H1 (cell line): Measurements from ENCODE around the gene MATK. TPM values are rescaled to one million over a fixed set of nuclear protein-coding genes. Genes with fewer than 3 reads are reported as not detected.

Source experiments
- CTCF ChIA-PET: fragments of 300-600 bp; sonication (Branson Sonifier 250); formaldehyde crosslinking; loops from one replicate; lab custom pipeline; 2021; ENCODE audit not compliant: partially characterized antibody; lab: Charles Lee
- POLR2A ChIA-PET: fragments of 300-600 bp; sonication (Branson Sonifier 250); formaldehyde crosslinking; loops from one replicate; lab custom pipeline; 2021; ENCODE audit warnings: inconsistent platforms; ENCODE audit not compliant: partially characterized antibody; lab: Charles Lee
- DNase-seq, 2 experiments: peaks; one replicate each; pipeline versions ENCODE4 v3.0.0 to v3.0.0-alpha.2; 2010 to 2022; ENCODE audit warnings: low spot score in 2 of 2, low read depth in 1 of 2, mixed read lengths in 1 of 2
- FAIRE-seq: peaks from 2 replicates; lab custom pipeline; 2011; peaks lifted over from hg19 to GRCh38; lab: Jason Lieb, UNC
- H2AFZ ChIP-seq: 2 replicates; pipeline ENCODE4 v1.8.1; 2012; ENCODE audit warnings: low read length, inconsistent platforms
- H2AK5ac ChIP-seq: 2 replicates; pipeline ENCODE4 v1.6.1; 2013; ENCODE audit warnings: low read depth, low read length
- H2BK120ac ChIP-seq: replicated peaks from 2 replicates; pipeline ENCODE3; 2013; ENCODE audit warnings: low read depth, low read length, inconsistent platforms
- H2BK12ac ChIP-seq: 2 replicates; pipeline ENCODE4 v1.6.1; 2013; ENCODE audit warnings: low read depth, low read length
- H2BK15ac ChIP-seq: 2 replicates; pipeline ENCODE4 v1.6.1; 2013; ENCODE audit warnings: low read length
- H2BK20ac ChIP-seq: 2 replicates; pipeline ENCODE4 v1.6.1; 2013; ENCODE audit warnings: low read length
- H2BK5ac ChIP-seq: 2 replicates; pipeline ENCODE4 v1.6.1; 2013; ENCODE audit warnings: low read depth, low read length
- H3K14ac ChIP-seq: 2 replicates; pipeline ENCODE4 v1.6.1; 2013; ENCODE audit warnings: inconsistent platforms; ENCODE audit not compliant: insufficient read length
- H3K18ac ChIP-seq: 2 replicates; pipeline ENCODE4 v1.6.1; 2013; ENCODE audit warnings: low read length; ENCODE audit errors: extremely low read depth
- H3K23ac ChIP-seq: 2 replicates; pipeline ENCODE4 v1.6.1; 2013; ENCODE audit warnings: inconsistent platforms; ENCODE audit not compliant: insufficient read length
- H3K23me2 ChIP-seq: 2 replicates; pipeline ENCODE4 v1.6.1; 2013; ENCODE audit warnings: low read depth, low read length
- H3K27ac ChIP-seq: 2 replicates; pipeline ENCODE4 v1.6.1; 2011; ENCODE audit warnings: low read depth, low read length, inconsistent platforms
- H3K27me3 ChIP-seq, 4 experiments: replicated peaks in 1 of 4; 1 replicate in 1 of 4; 2 replicates in 3 of 4; pipeline versions ENCODE4 v1.6.1 to v1.8.1; 2011 to 2013; ENCODE audit warnings: low read length in 3 of 4, mild to moderate bottlenecking in 3 of 4, inconsistent platforms in 2 of 4, mixed read lengths in 2 of 4, moderate library complexity in 1 of 4; ENCODE audit not compliant: control insufficient read depth in 3 of 4, insufficient read depth in 3 of 4; ENCODE audit errors: extremely low read depth in 1 of 4
- H3K36me3 ChIP-seq, 4 experiments: 2 replicates each; pipeline versions ENCODE4 v1.6.1 to v1.8.1; 2011 to 2013; ENCODE audit warnings: mild to moderate bottlenecking in 4 of 4, low read length in 3 of 4, moderate library complexity in 2 of 4, control low read depth in 1 of 4, inconsistent platforms in 1 of 4; ENCODE audit not compliant: insufficient read depth in 4 of 4, control insufficient read depth in 2 of 4
- H3K4ac ChIP-seq: replicated peaks from 2 replicates; pipeline ENCODE3; 2013; ENCODE audit warnings: low read length, low read depth, mixed read lengths, inconsistent platforms; ENCODE audit not compliant: insufficient read length
- H3K4me1 ChIP-seq, 4 experiments: replicated peaks in 1 of 4; 1 replicate in 1 of 4; 2 replicates in 3 of 4; pipeline versions ENCODE4 v1.6.1 to v1.8.1; 2011 to 2013; ENCODE audit warnings: low read length in 3 of 4, inconsistent platforms in 2 of 4, mixed read lengths in 1 of 4; ENCODE audit not compliant: insufficient read depth in 4 of 4, control insufficient read depth in 3 of 4
- H3K4me2 ChIP-seq, 2 experiments: 2 replicates each; pipeline versions ENCODE4 v1.6.1 to v1.8.1; 2011 to 2013; ENCODE audit warnings: low read depth in 2 of 2, low read length in 2 of 2, control low read depth in 1 of 2, inconsistent platforms in 1 of 2, mild to moderate bottlenecking in 1 of 2; ENCODE audit not compliant: insufficient read depth in 1 of 2
- H3K4me3 ChIP-seq, 4 experiments: fragments of 200-600, 300-600 bp in 1 of 4; sonication (generic), shearing (Covaris generic), sonication (Bioruptor Twin) in 1 of 4; 2 replicates each; pipeline versions ENCODE4 v1.5.1 to v1.8.1; 2011 to 2016; ENCODE audit warnings: low read length in 4 of 4, low read depth in 3 of 4, control low read depth in 2 of 4, inconsistent platforms in 2 of 4, mild to moderate bottlenecking in 2 of 4, mixed read lengths in 1 of 4, moderate library complexity in 1 of 4; ENCODE audit not compliant: insufficient read depth in 2 of 4; ENCODE audit errors: extremely low read depth in 1 of 4
- H3K56ac ChIP-seq: replicated peaks from 2 replicates; pipeline ENCODE3; 2013; ENCODE audit warnings: low read depth, mild to moderate bottlenecking, mixed read lengths, low read length, inconsistent platforms; ENCODE audit not compliant: insufficient read length
- H3K79me1 ChIP-seq: 2 replicates; pipeline ENCODE4 v1.6.1; 2013; ENCODE audit warnings: low read depth, low read length, control low read depth
- H3K79me2 ChIP-seq, 2 experiments: 2 replicates each; pipeline versions ENCODE4 v1.6.1 to v1.8.1; 2012 to 2013; ENCODE audit warnings: low read length in 2 of 2, mild to moderate bottlenecking in 2 of 2, inconsistent platforms in 1 of 2; ENCODE audit not compliant: insufficient read depth in 2 of 2, control insufficient read depth in 1 of 2
- H3K9ac ChIP-seq, 4 experiments: replicated peaks in 1 of 4; 1 replicate in 1 of 4; 2 replicates in 3 of 4; pipeline versions ENCODE4 v1.6.1 to v1.8.1; 2011 to 2013; ENCODE audit warnings: low read depth in 3 of 4, low read length in 3 of 4, control low read depth in 2 of 4, mild to moderate bottlenecking in 2 of 4, moderate library complexity in 2 of 4, inconsistent platforms in 1 of 4; ENCODE audit errors: extremely low read depth in 1 of 4
- H3K9me3 ChIP-seq, 2 experiments: 2 replicates each; pipeline versions ENCODE4 v1.6.1 to v1.8.1; 2012 to 2013; ENCODE audit warnings: mild to moderate bottlenecking in 2 of 2, moderate library complexity in 2 of 2, control low read depth in 1 of 2, inconsistent platforms in 1 of 2, low read depth in 1 of 2, low read length in 1 of 2, mixed read lengths in 1 of 2; ENCODE audit not compliant: insufficient read depth in 2 of 2
- H4K20me1 ChIP-seq, 2 experiments: replicated peaks in 1 of 2; 2 replicates each; pipeline versions ENCODE3 to v1.8.1; 2011 to 2013; ENCODE audit warnings: inconsistent platforms in 2 of 2, low read length in 2 of 2, mild to moderate bottlenecking in 1 of 2; ENCODE audit not compliant: insufficient read depth in 2 of 2, control insufficient read depth in 1 of 2
- H4K5ac ChIP-seq: 2 replicates; pipeline ENCODE4 v1.6.1; 2013; ENCODE audit warnings: low read length, low read depth, mixed read lengths, inconsistent platforms; ENCODE audit not compliant: insufficient read length
- H4K8ac ChIP-seq: 2 replicates; pipeline ENCODE4 v1.8.0; 2013; ENCODE audit warnings: mild to moderate bottlenecking, moderate library complexity, low read length, inconsistent platforms; ENCODE audit not compliant: insufficient read depth; ENCODE audit errors: extremely low read depth
- H4K91ac ChIP-seq: replicated peaks from 2 replicates; pipeline ENCODE3; 2013; ENCODE audit warnings: low read length, mixed read lengths, inconsistent platforms; ENCODE audit not compliant: insufficient read length
- WGBS, 2 experiments: shearing (Covaris generic) in 1 of 2; methylation state at CpG; one replicate each; pipeline versions ENCODE4 v1.1.6 to v1.1.7; 2013 to 2015; ENCODE audit warnings: low lambda C conversion rate in 2 of 2, mixed read lengths in 2 of 2, inconsistent platforms in 1 of 2, low coverage in 1 of 2, missing lambda C conversion rate in 1 of 2; ENCODE audit not compliant: insufficient replicate concordance in 2 of 2, insufficient coverage in 1 of 2, insufficient read length in 1 of 2; ENCODE audit errors: extremely low coverage in 1 of 2, missing lambda C conversion rate in 1 of 2; 5-methylcytosine and 5-hydroxymethylcytosine counted together
- polyA plus RNA-seq, 7 experiments: library from polyadenylated mRNA; depleted of rRNA in 3 of 7; stranded (reverse) in 5 of 7; unstranded in 2 of 7; fragments of >200 nt in 5 of 7; fragments of 200-250 nt in 2 of 7; gene quantifications; 1 replicate in 5 of 7; 2 replicates in 1 of 7; 4 replicates in 1 of 7; pipeline versions ENCODE4 v1.2.1 to v1.2.3, GENCODE V29; 2011 to 2013; ENCODE audit warnings: missing spikeins in 2 of 7, mixed read lengths in 2 of 7
- total RNA-seq: library from RNA; stranded (reverse); fragmentation: NEBNext Ultra II Directional; extraction: Animal tissue kit (Norgen Biotek cat#: 25700); gene quantifications from 2 replicates; pipeline ENCODE4 v1.2.1, GENCODE V29; 2021

The MATK gene
- total and polyA plus RNA-seq, 2 of the 8 experiments (the other 6 are each of a cell fraction or from before 2014, with no cell fraction given), result 20.5 to 21.4 TPM

GRCh38 chr19:3803986-3804385 is 17.8 kb upstream of the MATK start:
- no peak overlapping the region for H2BK12ac ChIP-seq
- H2BK15ac ChIP-seq, result no peak overlapping the region
- CTCF ChIA-PET, result interaction anchor here (0.8 to 2.2 kb wide), 3 partner anchors 15 to 113 kb away, joined by 3 to 7 read pairs (median 3); no protein-coding TSS in a partner anchor
- H3K4me1 ChIP-seq, result peaks cover 0 to 3% (median 1%) of the 10 kb centered on the region in 4 experiments; a peak in 3 of 7 replicates
- DNase-seq, result no peak
- H3K23me2 ChIP-seq, result peaks cover 9% of the 10 kb centered on the region
- H3K56ac ChIP-seq, result no peak overlapping the region
- H3K9me3 ChIP-seq, result peaks cover 0 to 4% of the 10 kb centered on the region in 2 experiments; a peak in 1 of 4 replicates
- no peak overlapping the region for H4K5ac ChIP-seq
- no peak overlapping the region for H4K91ac ChIP-seq
- no peak overlapping the region for H3K18ac ChIP-seq
- no peak overlapping the region for H3K14ac ChIP-seq
- no peak overlapping the region for H3K4ac ChIP-seq
- no peak overlapping the region for H2AK5ac ChIP-seq
- no peak overlapping the region for H3K9ac ChIP-seq
- no peak overlapping the region for H3K4me2 ChIP-seq
- H3K27me3 ChIP-seq, result peaks cover 0 to 6% (median 4%) of the 10 kb centered on the region in 4 experiments; a peak in 5 of 7 replicates
- no peak overlapping the region for H4K8ac ChIP-seq
- peaks cover 0 to 3% (median 0%) of the 10 kb centered on the region in 4 experiments; a peak in 1 of 8 replicates for H3K36me3 ChIP-seq
- H2BK5ac ChIP-seq, result no peak overlapping the region
- H3K4me3 ChIP-seq, result no peak overlapping the region
- H3K79me2 ChIP-seq, result no peaks in the 10 kb centered on the region
- H3K23ac ChIP-seq, result no peak overlapping the region
- 91% methylated on average over 10 of the region's 10 CpGs; no CpG with 5 or more reads in 1 of the 2 experiments for WGBS, 2 experiments
- no peak overlapping the region for H2AFZ ChIP-seq
- no peak for FAIRE-seq
- H4K20me1 ChIP-seq, result peaks cover 0 to 9% of the 10 kb centered on the region in 2 experiments
- POLR2A ChIA-PET, result no interaction called here
- H2BK20ac ChIP-seq, result no peak overlapping the region
- no peak overlapping the region for H3K27ac ChIP-seq
- no peak overlapping the region for H2BK120ac ChIP-seq
- H3K79me1 ChIP-seq, result no peaks in the 10 kb centered on the region
